ENCODE data around the gene RNU5B-1.

RNU5B-1 gene

GRCh38 chr15:65329288-65329983 is 25.0 kb downstream of the RNU5B-1 start:
- no peak for DNase-seq

- DNase-seq = no peak
Observed at GRCh38 chr15:65329984-65330735, 25.7 kb downstream of the RNU5B-1 start.

GRCh38 chr15:65330934-65331645 is 26.6 kb downstream of the RNU5B-1 start:
- DNase-seq = no peak

GRCh38 chr15:65331811-65332210 is 27.3 kb downstream of the RNU5B-1 start:
- no peak for DNase-seq

- no peak for DNase-seq
Observed at GRCh38 chr15:65332391-65333147, 28.1 kb downstream of the RNU5B-1 start.

- DNase-seq = no peak
Observed at GRCh38 chr15:65333148-65333820, 28.8 kb downstream of the RNU5B-1 start.

- DNase-seq = no peak
Observed at GRCh38 chr15:65333856-65334255, 29.4 kb downstream of the RNU5B-1 start.

- DNase-seq = no peak
Observed at GRCh38 chr15:65334586-65335231, 30.2 kb downstream of the RNU5B-1 start.

- no peak for DNase-seq
Observed at GRCh38 chr15:65335278-65336055, 31.0 kb downstream of the RNU5B-1 start.

- no peak for DNase-seq
Observed at GRCh38 chr15:65336493-65337435, 32.3 kb downstream of the RNU5B-1 start.

GRCh38 chr15:65337436-65338070 is 33.1 kb downstream of the RNU5B-1 start:
- DNase-seq = no peak

GRCh38 chr15:65338366-65338765 is 33.9 kb downstream of the RNU5B-1 start:
- DNase-seq = no peak

GRCh38 chr15:65338823-65339222 is 34.3 kb downstream of the RNU5B-1 start:
- DNase-seq = no peak

GRCh38 chr15:65339416-65339815 is 34.9 kb downstream of the RNU5B-1 start:
- DNase-seq = no peak

- no peak for DNase-seq
Observed at GRCh38 chr15:65339920-65340319, 35.4 kb downstream of the RNU5B-1 start.

GRCh38 chr15:65342493-65342892 is 38.0 kb downstream of the RNU5B-1 start:
- DNase-seq = no peak

- no peak for DNase-seq
Observed at GRCh38 chr15:65343374-65343981, 39.0 kb downstream of the RNU5B-1 start.

GRCh38 chr15:65344214-65344913 is 39.9 kb downstream of the RNU5B-1 start:
- DNase-seq = no peak

All from activated CD4-positive, CD25-positive, alpha-beta regulatory T cell treated with anti-CD3 and anti-CD28 coated beads, Interleukin-2, amount 50 U/mL, for 72 hours (primary cell).